GM06990 (cell line): ENCODE measurements around the gene GABBR2.

Source experiments
- DNase-seq: peaks from one replicate; pipeline ENCODE4 v3.0.0-alpha.2; 2011; ENCODE audit not compliant: insufficient read length; ENCODE audit errors: extremely low read depth
- H3K27me3 ChIP-seq: replicated peaks from 2 replicates; pipeline ENCODE4 v1.6.0; 2011; ENCODE audit warnings: low read length; ENCODE audit not compliant: control insufficient read depth, insufficient read depth
- H3K36me3 ChIP-seq: 2 replicates; pipeline ENCODE4 v1.5.1; 2011; ENCODE audit warnings: low read length; ENCODE audit not compliant: control insufficient read depth, insufficient read depth
- H3K4me3 ChIP-seq: replicated peaks from 2 replicates; pipeline ENCODE4 v1.5.1; 2011; ENCODE audit warnings: low read depth, mild to moderate bottlenecking, control low read depth, low read length
- CTCF ChIP-seq: IDR thresholded peaks from 2 replicates; pipeline ENCODE4 v1.5.1; 2011; ENCODE audit warnings: low read length, control low read depth, mild to moderate bottlenecking, inconsistent platforms; ENCODE audit not compliant: insufficient read depth, poor library complexity, severe bottlenecking

The GABBR2 gene

DNA sequence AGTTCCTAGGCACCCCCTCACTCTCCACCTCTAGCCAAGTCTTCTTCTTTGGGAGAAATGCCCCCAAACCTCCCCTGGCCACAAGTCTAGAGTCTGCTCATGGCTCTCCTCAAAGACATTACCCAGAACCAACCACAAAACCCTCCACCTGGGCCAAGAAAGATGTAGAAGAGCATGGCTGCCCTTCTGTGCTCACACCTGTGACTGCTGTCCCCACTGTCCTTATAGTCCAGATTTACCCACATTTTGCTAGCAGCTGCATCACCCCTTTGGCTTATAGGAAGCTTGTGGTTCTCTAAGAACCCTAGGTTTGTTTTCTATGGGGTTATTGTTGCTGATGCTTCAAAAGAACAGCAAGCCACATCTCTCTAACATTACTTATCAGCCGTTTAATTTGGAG lies 6.1 kb upstream of the GABBR2 start:
- TF ChIP-seq CTCF = no peak

GRCh38 chr9:98712987-98713386 lies 4.3 kb upstream of the GABBR2 start:
- DNase-seq = no peak
- Histone ChIP-seq H3K4me3 (no peak overlapping the region), H3K27me3 (peaks cover 1% of the 10 kb centered on the region), H3K36me3 (no peaks in the 10 kb centered on the region)
- no peak for TF ChIP-seq CTCF

More for the DNA sequence above, 6.1 kb upstream of the GABBR2 start:
- H3K36me3 ChIP-seq = no peaks in the 10 kb centered on the region
- H3K4me3 ChIP-seq = no peak overlapping the region
- H3K27me3 ChIP-seq = no peaks in the 10 kb centered on the region; the same call in none of the 2 replicates
- no peak for DNase-seq

- no peak for TF ChIP-seq CTCF
- Histone ChIP-seq H3K36me3 (no peaks in the 10 kb centered on the region), H3K4me3 (no peak overlapping the region), H3K27me3 (peaks cover 1% of the 10 kb centered on the region; the same call in 1 of the 2 replicates)
- DNase-seq = no peak
Observed at GRCh38 chr9:98709968-98710965, 1.5 kb upstream of the GABBR2 start.

- Histone ChIP-seq H3K36me3 (no peaks in the 10 kb centered on the region), H3K27me3 (peaks cover 1% of the 10 kb centered on the region; the same call in 1 of the 2 replicates), H3K4me3 (no peak overlapping the region)
- no peak for TF ChIP-seq CTCF
- DNase-seq = no peak
Observed at GRCh38 chr9:98708103-98708932, 417 bp downstream of the GABBR2 start.

- TF ChIP-seq CTCF = peak; percentile 61
- Histone ChIP-seq H3K4me3 (no peak overlapping the region), H3K36me3 (no peaks in the 10 kb centered on the region), H3K27me3 (peaks cover 1% of the 10 kb centered on the region; the same call in 1 of the 2 replicates)
- peak; percentile 43 for DNase-seq
Observed at GRCh38 chr9:98707166-98708102, 1.3 kb downstream of the GABBR2 start.
